IMR-90 (cell line): ENCODE results near the gene IL1RAPL1. TPM values are rescaled to one million over a fixed set of nuclear protein-coding genes. Genes with fewer than 3 reads are reported as not detected.

Experiments
- ATAC-seq: fragments of 200-7000 bp; cut with Tn5 transposase; 2 replicates; pipeline ENCODE4 v1.9.1; 2020; ENCODE audit warnings: low read depth, mild to moderate bottlenecking, moderate library complexity
- BruUV-seq: library from RNA; stranded (reverse); fragments of 400-500 nt; replicated peaks from 2 replicates; lab custom pipeline; 2021; lab: Mats Ljungman, UMichigan
- CTCF ChIA-PET: fragments of 300-600 bp; formaldehyde crosslinking; extraction: SDS; loops from one replicate; lab custom pipeline; 2021; ENCODE audit warnings: antibody characterized with exemption; lab: Yijun Ruan, JAX
- POLR2A ChIA-PET: fragments of 300-600 bp; sonication (Branson Sonifier 250); formaldehyde crosslinking; loops from one replicate; lab custom pipeline; 2022; ENCODE audit warnings: antibody characterized with exemption; ENCODE audit not compliant: unreplicated experiment; lab: Charles Lee
- DNase-seq: peaks from one replicate; pipeline ENCODE4 v3.0.0; 2013
- H2AFZ ChIP-seq: replicated peaks from 2 replicates; pipeline ENCODE3; 2013; ENCODE audit warnings: low read length, mild to moderate bottlenecking; ENCODE audit not compliant: poor library complexity
- H2AK5ac ChIP-seq: 2 replicates; pipeline ENCODE4 v1.6.1; 2013; ENCODE audit warnings: low read depth, low read length, inconsistent platforms
- H2AK9ac ChIP-seq: replicated peaks from 2 replicates; pipeline ENCODE3; 2013; ENCODE audit warnings: mild to moderate bottlenecking, low read depth, low read length, moderate library complexity; ENCODE audit not compliant: poor library complexity
- H2BK120ac ChIP-seq: 2 replicates; pipeline ENCODE4 v1.6.1; 2013; ENCODE audit warnings: low read depth, low read length, inconsistent platforms
- H2BK15ac ChIP-seq: 3 replicates; pipeline ENCODE4 v1.6.1; 2013; ENCODE audit warnings: low read depth, low read length, inconsistent platforms
- H2BK20ac ChIP-seq: 2 replicates; pipeline ENCODE4 v1.6.1; 2013; ENCODE audit warnings: low read depth, mild to moderate bottlenecking, inconsistent platforms, low read length, moderate library complexity
- H2BK5ac ChIP-seq: 2 replicates; pipeline ENCODE4 v1.6.1; 2013; ENCODE audit warnings: mild to moderate bottlenecking, low read depth, low read length, inconsistent platforms; ENCODE audit not compliant: poor library complexity, severe bottlenecking
- H3K14ac ChIP-seq: replicated peaks from 2 replicates; pipeline ENCODE4 v1.6.1; 2013; ENCODE audit warnings: low read depth, low read length, inconsistent platforms
- H3K18ac ChIP-seq: 2 replicates; pipeline ENCODE4 v1.6.1; 2013; ENCODE audit warnings: low read depth, low read length, control low read depth
- H3K23ac ChIP-seq: 2 replicates; pipeline ENCODE4 v1.6.1; 2013; ENCODE audit warnings: low read depth, low read length, inconsistent platforms
- H3K27ac ChIP-seq: 2 replicates; pipeline ENCODE4 v1.5.1; 2013; ENCODE audit warnings: mild to moderate bottlenecking, control low read depth, low read length; ENCODE audit not compliant: insufficient read depth
- H3K27me3 ChIP-seq: 2 replicates; pipeline ENCODE4 v1.6.1; 2013; ENCODE audit warnings: low read length; ENCODE audit not compliant: control insufficient read depth, insufficient read depth
- H3K36me3 ChIP-seq: 2 replicates; pipeline ENCODE4 v1.6.1; 2013; ENCODE audit warnings: low read length, mixed read lengths; ENCODE audit not compliant: control insufficient read depth, insufficient read depth
- H3K4ac ChIP-seq: 2 replicates; pipeline ENCODE4 v1.6.1; 2013; ENCODE audit warnings: low read depth, low read length, inconsistent platforms
- H3K4me1 ChIP-seq: 2 replicates; pipeline ENCODE4 v1.6.1; 2013; ENCODE audit warnings: low read length, mixed read lengths; ENCODE audit not compliant: control insufficient read depth, insufficient read depth
- H3K4me2 ChIP-seq: 2 replicates; pipeline ENCODE4 v1.6.1; 2013; ENCODE audit warnings: low read depth, mild to moderate bottlenecking, control low read depth, low read length, moderate library complexity
- H3K4me3 ChIP-seq: 2 replicates; pipeline ENCODE4 v1.5.1; 2013; ENCODE audit warnings: low read depth, mild to moderate bottlenecking, control low read depth, low read length, moderate library complexity; ENCODE audit not compliant: insufficient read depth
- H3K56ac ChIP-seq: 2 replicates; pipeline ENCODE4 v1.6.1; 2013; ENCODE audit warnings: low read length, inconsistent platforms; ENCODE audit not compliant: insufficient read depth; ENCODE audit errors: extremely low read depth
- H3K79me1 ChIP-seq, 2 experiments: 2 replicates each; pipeline ENCODE4 v1.6.1; 2013; ENCODE audit warnings: low read length in 2 of 2, inconsistent platforms in 1 of 2, low read depth in 1 of 2
- H3K9ac ChIP-seq: 2 replicates; pipeline ENCODE4 v1.6.1; 2013; ENCODE audit warnings: low read depth, low read length, control low read depth
- H3K9me1 ChIP-seq: 2 replicates; pipeline ENCODE4 v1.6.1; 2013; ENCODE audit warnings: low read length, inconsistent platforms; ENCODE audit not compliant: insufficient read depth
- H3K9me3 ChIP-seq: 2 replicates; pipeline ENCODE4 v1.6.1; 2013; ENCODE audit warnings: low read length; ENCODE audit not compliant: control insufficient read depth, insufficient read depth
- H4K20me1 ChIP-seq: 2 replicates; pipeline ENCODE4 v1.6.1; 2013; ENCODE audit warnings: low read length, inconsistent platforms; ENCODE audit not compliant: insufficient read depth
- H4K5ac ChIP-seq: 2 replicates; pipeline ENCODE4 v1.6.1; 2013; ENCODE audit warnings: mild to moderate bottlenecking, low read depth, low read length, control low read depth
- H4K8ac ChIP-seq, 2 experiments: 2 replicates each; pipeline ENCODE4 v1.6.1; 2013; ENCODE audit warnings: low read depth in 2 of 2, low read length in 2 of 2, control low read depth in 1 of 2, inconsistent platforms in 1 of 2
- H4K91ac ChIP-seq: 2 replicates; pipeline ENCODE4 v1.6.1; 2013; ENCODE audit warnings: low read depth, low read length, inconsistent platforms; ENCODE audit not compliant: insufficient read depth
- SMC3 ChIP-seq: fragments of 150-350 bp; IDR thresholded peaks from 2 replicates; pipeline ENCODE4 v1.6.1; 2016; ENCODE audit warnings: low read depth, mild to moderate bottlenecking, antibody characterized with exemption, low read length, moderate library complexity
- dilution Hi-C: fragments of 300-500 bp; cut with HindIII; formaldehyde crosslinking; loops from one replicate; pipeline ENCODE4 v1.14.3; 2018; ENCODE audit warnings: low sequenced_read_pairs; ENCODE audit not compliant: unreplicated experiment
- in situ Hi-C: fragments of 300-500 bp; cut with MboI; formaldehyde crosslinking; loops from 3 replicates; pipeline ENCODE4 v1.14.3; 2019; ENCODE audit warnings: low sequenced_read_pairs, inconsistent platforms, mixed read lengths
- intact Hi-C: fragments of 100-400 bp; cut with micrococcal nuclease; formaldehyde crosslinking; loops from 2 replicates; pipeline ENCODE4 v1.10.0; 2022
- polyA plus RNA-seq, 3 experiments: library from polyadenylated mRNA; depleted of rRNA; stranded (reverse); fragments of >200 nt; gene quantifications; 2 replicates each; pipeline ENCODE4 v1.2.3, GENCODE V29; 2012; ENCODE audit warnings: low replicate concordance in 1 of 3
- total RNA-seq: library from RNA; depleted of rRNA; stranded (reverse); fragments of >200 nt; gene quantifications from 2 replicates; pipeline ENCODE4 v1.2.3, GENCODE V29; 2012

The IL1RAPL1 gene
- total and polyA plus RNA-seq, 2 of the 4 experiments (the other 2 are of a cell fraction): 1.5 to 9.0 TPM

GRCh38 chrX:28628120-28628519, 40.9 kb downstream of the IL1RAPL1 start:
- Histone ChIP-seq H2BK120ac (no peak overlapping the region), H4K5ac (no peak overlapping the region), H2BK15ac (no peak overlapping the region), H3K4me2 (no peak overlapping the region), H3K36me3 (no peaks in the 10 kb centered on the region), H3K79me1 (no peaks in the 10 kb centered on the region), H3K4me1 (no peaks in the 10 kb centered on the region), H4K91ac (no peak overlapping the region), H3K56ac (no peak overlapping the region), H4K8ac (no peak overlapping the region), H3K9ac (no peak overlapping the region), H2AK9ac (no peak overlapping the region), H3K27me3 (no peaks in the 10 kb centered on the region), H4K20me1 (no peaks in the 10 kb centered on the region), H2BK20ac (no peak overlapping the region), H3K9me1 (no peaks in the 10 kb centered on the region), H3K14ac (no peak overlapping the region), H2AK5ac (no peak overlapping the region), H3K27ac (no peak overlapping the region), H3K4ac (no peak overlapping the region), H3K18ac (no peak overlapping the region), H2AFZ (no peak overlapping the region), H2BK5ac (no peak overlapping the region), H3K9me3 (no peaks in the 10 kb centered on the region), H3K4me3 (no peak overlapping the region), H3K23ac (no peak overlapping the region)
- in situ Hi-C loops: no loop called here
- no peak for ATAC-seq
- DNase-seq: no peak
- no peak for TF ChIP-seq SMC3
- ChIA-PET POLR2A (no interaction called here), CTCF (interaction anchor here (0.6 kb wide), 1 partner anchor 1685 kb away, joined by 3 read pairs; no protein-coding TSS in a partner anchor)
- dilution Hi-C loops: no loop called here
- intact Hi-C loops: no loop called here
- BruUV-seq: no TSS peak
